Suprapubic skin (tissue), 3 donors: Measurements from ENCODE around the gene RALGPS1.

Experiments used
- CTCF ChIP-seq, 2 donors: fragments of 200-600 bp in 1 of 2; fragments of 450-650 bp in 1 of 2; sonication (generic) in 1 of 2; IDR thresholded peaks; one replicate each; pipeline ENCODE4 v1.5.1; 2016 to 2019; ENCODE audit warnings: antibody characterized with exemption in 2 of 2, mild to moderate bottlenecking in 1 of 2, moderate library complexity in 1 of 2
- EP300 ChIP-seq: sonication (generic); formaldehyde crosslinking; IDR thresholded peaks from one replicate; pipeline ENCODE4 v1.6.1; 2017; ENCODE audit warnings: antibody characterized with exemption
- POLR2A ChIP-seq, 2 donors: fragments of 450-650 bp; IDR thresholded peaks; one replicate each; pipeline ENCODE4 v1.6.1; 2017; ENCODE audit warnings: antibody characterized with exemption in 2 of 2, mild to moderate bottlenecking in 2 of 2, moderate library complexity in 2 of 2

- TF ChIP-seq CTCF (IDR thresholded peaks at IDR 0.05) (no peak), EP300 (no peak), POLR2A (IDR thresholded peaks at IDR 0.05) (no peak)
These were observed 200.0 kb downstream of the RALGPS1 start for GRCh38 chr9:127114606-127115005.
